ENCODE data around the gene BBS9.

The BBS9 gene

GRCh38 chr7:33646166-33646565 lies 516.8 kb downstream of the BBS9 start:
- TF ChIP-seq TAF1 (IDR thresholded peaks at IDR 0.05; ENCODE audit: borderline replicate concordance, insufficient read depth, low read length) = no peak
- no peak for TF ChIP-seq POLR2AphosphoS5 (IDR thresholded peaks at IDR 0.05; ENCODE audit: low read depth, low read length)
- TF ChIP-seq, protein P1, sequence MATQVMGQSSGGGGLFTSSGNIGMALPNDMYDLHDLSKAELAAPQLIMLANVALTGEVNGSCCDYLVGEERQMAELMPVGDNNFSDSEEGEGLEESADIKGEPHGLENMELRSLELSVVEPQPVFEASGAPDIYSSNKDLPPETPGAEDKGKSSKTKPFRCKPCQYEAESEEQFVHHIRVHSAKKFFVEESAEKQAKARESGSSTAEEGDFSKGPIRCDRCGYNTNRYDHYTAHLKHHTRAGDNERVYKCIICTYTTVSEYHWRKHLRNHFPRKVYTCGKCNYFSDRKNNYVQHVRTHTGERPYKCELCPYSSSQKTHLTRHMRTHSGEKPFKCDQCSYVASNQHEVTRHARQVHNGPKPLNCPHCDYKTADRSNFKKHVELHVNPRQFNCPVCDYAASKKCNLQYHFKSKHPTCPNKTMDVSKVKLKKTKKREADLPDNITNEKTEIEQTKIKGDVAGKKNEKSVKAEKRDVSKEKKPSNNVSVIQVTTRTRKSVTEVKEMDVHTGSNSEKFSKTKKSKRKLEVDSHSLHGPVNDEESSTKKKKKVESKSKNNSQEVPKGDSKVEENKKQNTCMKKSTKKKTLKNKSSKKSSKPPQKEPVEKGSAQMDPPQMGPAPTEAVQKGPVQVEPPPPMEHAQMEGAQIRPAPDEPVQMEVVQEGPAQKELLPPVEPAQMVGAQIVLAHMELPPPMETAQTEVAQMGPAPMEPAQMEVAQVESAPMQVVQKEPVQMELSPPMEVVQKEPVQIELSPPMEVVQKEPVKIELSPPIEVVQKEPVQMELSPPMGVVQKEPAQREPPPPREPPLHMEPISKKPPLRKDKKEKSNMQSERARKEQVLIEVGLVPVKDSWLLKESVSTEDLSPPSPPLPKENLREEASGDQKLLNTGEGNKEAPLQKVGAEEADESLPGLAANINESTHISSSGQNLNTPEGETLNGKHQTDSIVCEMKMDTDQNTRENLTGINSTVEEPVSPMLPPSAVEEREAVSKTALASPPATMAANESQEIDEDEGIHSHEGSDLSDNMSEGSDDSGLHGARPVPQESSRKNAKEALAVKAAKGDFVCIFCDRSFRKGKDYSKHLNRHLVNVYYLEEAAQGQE (IDR thresholded peaks at IDR 0.05; ENCODE audit: insufficient read depth in 1 of 2, low read depth in 2 of 2, low read length in 2 of 2) = no peak
- no peak for TF ChIP-seq FOXP2 (optimal IDR thresholded peaks at IDR 0.05; ENCODE audit: borderline replicate concordance, extremely low read depth, extremely low read length, insufficient read depth)
- TF ChIP-seq SIN3A (IDR thresholded peaks at IDR 0.05; ENCODE audit: borderline replicate concordance, insufficient read depth, low read length) = no peak

GRCh38 chr7:33646891-33647391 lies 517.6 kb downstream of the BBS9 start:
- TF ChIP-seq, protein P1 (IDR thresholded peaks at IDR 0.05; ENCODE audit: insufficient read depth in 1 of 2, low read depth in 2 of 2, low read length in 2 of 2) = no peak
- TF ChIP-seq FOXP2 (optimal IDR thresholded peaks at IDR 0.05; ENCODE audit: borderline replicate concordance, extremely low read depth, extremely low read length, insufficient read depth) = no peak
- no peak for TF ChIP-seq TAF1 (IDR thresholded peaks at IDR 0.05; ENCODE audit: borderline replicate concordance, insufficient read depth, low read length)
- no peak for TF ChIP-seq SIN3A (IDR thresholded peaks at IDR 0.05; ENCODE audit: borderline replicate concordance, insufficient read depth, low read length)
- no peak for TF ChIP-seq POLR2AphosphoS5 (IDR thresholded peaks at IDR 0.05; ENCODE audit: low read depth, low read length)

- TF ChIP-seq TAF1 (IDR thresholded peaks at IDR 0.05; ENCODE audit: borderline replicate concordance, insufficient read depth, low read length) (no peak), SIN3A (IDR thresholded peaks at IDR 0.05; ENCODE audit: borderline replicate concordance, insufficient read depth, low read length) (no peak), POLR2AphosphoS5 (IDR thresholded peaks at IDR 0.05; ENCODE audit: low read depth, low read length) (no peak)
Observed at GRCh38 chr7:33649476-33650441, 520.4 kb downstream of the BBS9 start.

GRCh38 chr7:33650828-33651227 lies 521.5 kb downstream of the BBS9 start:
- TF ChIP-seq TAF1 (IDR thresholded peaks at IDR 0.05; ENCODE audit: borderline replicate concordance, insufficient read depth, low read length) = no peak
- TF ChIP-seq, protein P1 (IDR thresholded peaks at IDR 0.05; ENCODE audit: insufficient read depth in 1 of 2, low read depth in 2 of 2, low read length in 2 of 2) = no peak
- no peak for TF ChIP-seq FOXP2 (optimal IDR thresholded peaks at IDR 0.05; ENCODE audit: borderline replicate concordance, extremely low read depth, extremely low read length, insufficient read depth)

GRCh38 chr7:33651998-33652515 lies 522.7 kb downstream of the BBS9 start:
- TF ChIP-seq, protein P1 (IDR thresholded peaks at IDR 0.05; ENCODE audit: insufficient read depth in 1 of 2, low read depth in 2 of 2, low read length in 2 of 2) = no peak
- TF ChIP-seq FOXP2 (optimal IDR thresholded peaks at IDR 0.05; ENCODE audit: borderline replicate concordance, extremely low read depth, extremely low read length, insufficient read depth) = no peak
- no peak for TF ChIP-seq SIN3A (IDR thresholded peaks at IDR 0.05; ENCODE audit: borderline replicate concordance, insufficient read depth, low read length)
- no peak for TF ChIP-seq POLR2AphosphoS5 (IDR thresholded peaks at IDR 0.05; ENCODE audit: low read depth, low read length)
- no peak for TF ChIP-seq TAF1 (IDR thresholded peaks at IDR 0.05; ENCODE audit: borderline replicate concordance, insufficient read depth, low read length)
